B cell (primary cell): ENCODE data around the gene ADAMTS17. TPM values are rescaled to one million over a fixed set of nuclear protein-coding genes. Genes with fewer than 3 reads are reported as not detected.

Source experiments
- ATAC-seq: fragments of 200-7000 bp; cut with Tn5 transposase; one replicate; pipeline ENCODE4 v1.10.0; 2021; ENCODE audit warnings: low read depth, mild to moderate bottlenecking, moderate number of reproducible peaks, moderate library complexity
- CTCF ChIA-PET: fragments of 350-600 bp; sonication (Branson Sonifier 250); formaldehyde crosslinking; loops from one replicate; lab custom pipeline; 2021; ENCODE audit warnings: antibody characterized with exemption, inconsistent platforms; lab: Charles Lee
- POLR2A ChIA-PET: fragments of 350-600 bp; sonication (Branson Sonifier 250); formaldehyde crosslinking; loops from one replicate; lab custom pipeline; 2021; ENCODE audit warnings: antibody characterized with exemption; lab: Charles Lee
- DNase-seq: peaks from one replicate; pipeline ENCODE4 v3.0.0; 2013
- H2AFZ ChIP-seq: 2 replicates; pipeline ENCODE4 v1.6.1; 2012; ENCODE audit warnings: mild to moderate bottlenecking, low read depth, low read length; ENCODE audit not compliant: insufficient read depth, poor library complexity, severe bottlenecking
- H3K27ac ChIP-seq, 2 donors: 1 replicate in 1 of 2; 2 replicates in 1 of 2; pipeline ENCODE4 v1.5.1; 2012 to 2013; ENCODE audit warnings: low read length in 2 of 2, mild to moderate bottlenecking in 2 of 2, moderate library complexity in 1 of 2
- H3K27me3 ChIP-seq, 4 experiments: fragments of 200-600 bp in 1 of 4; sonication (generic) in 1 of 4; replicated peaks in 1 of 4; 1 replicate in 2 of 4; 2 replicates in 2 of 4; pipeline versions ENCODE4 v1.6.1 to v1.7.0; 2013 to 2016; ENCODE audit warnings: low read length in 3 of 4, mild to moderate bottlenecking in 2 of 4, mixed read lengths in 1 of 4, moderate library complexity in 1 of 4; ENCODE audit not compliant: insufficient read depth in 4 of 4, control insufficient read depth in 3 of 4; ENCODE audit errors: control extremely low read depth in 1 of 4
- H3K36me3 ChIP-seq, 2 experiments: replicated peaks in 1 of 2; 1 replicate in 1 of 2; 2 replicates in 1 of 2; pipeline versions ENCODE4 v1.6.1 to v1.7.1; 2013; ENCODE audit warnings: low read length in 1 of 2; ENCODE audit not compliant: insufficient read depth in 2 of 2, control insufficient read depth in 1 of 2; ENCODE audit errors: control extremely low read depth in 1 of 2, extremely low read depth in 1 of 2
- H3K4me1 ChIP-seq, 2 donors: fragments of 200-600 bp in 1 of 2; sonication (generic) in 1 of 2; 1 replicate in 1 of 2; 2 replicates in 1 of 2; pipeline versions ENCODE4 v1.5.1 to v1.6.1; 2013 to 2017; ENCODE audit warnings: low read length in 2 of 2; ENCODE audit not compliant: control insufficient read depth in 2 of 2, insufficient read depth in 2 of 2
- H3K4me2 ChIP-seq: replicated peaks from 2 replicates; pipeline ENCODE3; 2012; ENCODE audit warnings: mild to moderate bottlenecking, low read depth, low read length; ENCODE audit not compliant: poor library complexity, severe bottlenecking
- H3K4me3 ChIP-seq, 5 experiments: fragments of 200-600 bp in 1 of 5; sonication (generic) in 1 of 5; 1 replicate in 3 of 5; 2 replicates in 2 of 5; pipeline versions ENCODE4 v1.5.1 to v1.7.0; 2011 to 2016; ENCODE audit warnings: low read length in 4 of 5, mild to moderate bottlenecking in 4 of 5, low read depth in 2 of 5, control low read depth in 1 of 5, moderate library complexity in 1 of 5; ENCODE audit not compliant: insufficient read depth in 1 of 5; ENCODE audit errors: control extremely low read depth in 1 of 5, extremely low read depth in 1 of 5
- H3K79me2 ChIP-seq: fragments of 200-600 bp; sonication (generic); one replicate; pipeline ENCODE4 v1.6.0; 2016; ENCODE audit warnings: low read length; ENCODE audit not compliant: control insufficient read depth, insufficient read depth
- H3K9ac ChIP-seq: fragments of 200-600 bp; sonication (generic); 2 replicates; pipeline ENCODE4 v1.6.1; 2017; ENCODE audit warnings: mild to moderate bottlenecking, low read length, moderate library complexity
- H3K9me3 ChIP-seq, 3 donors: one replicate each; pipeline versions ENCODE4 v1.6.1 to v1.7.1; 2013; ENCODE audit warnings: low read length in 2 of 3; ENCODE audit not compliant: control insufficient read depth in 2 of 3, insufficient read depth in 1 of 3; ENCODE audit errors: control extremely low read depth in 1 of 3
- H4K20me1 ChIP-seq: 2 replicates; pipeline ENCODE4 v1.6.0; 2012; ENCODE audit warnings: mild to moderate bottlenecking, low read length; ENCODE audit not compliant: insufficient read depth, control insufficient read depth, poor library complexity, severe bottlenecking
- H3K27ac Mint-ChIP-seq: one replicate; pipeline ENCODE4 v1.8.0; 2021; ENCODE audit warnings: mixed read lengths
- H3K27me3 Mint-ChIP-seq: one replicate; pipeline ENCODE4 v1.8.0; 2021; ENCODE audit warnings: mixed read lengths
- H3K4me1 Mint-ChIP-seq: one replicate; pipeline ENCODE4 v1.8.0; 2021; ENCODE audit warnings: mixed read lengths
- H3K4me3 Mint-ChIP-seq: one replicate; pipeline ENCODE4 v1.8.0; 2021; ENCODE audit warnings: mixed read lengths
- H3K9me3 Mint-ChIP-seq: one replicate; pipeline ENCODE4 v1.8.0; 2022; ENCODE audit warnings: mixed read lengths; ENCODE audit not compliant: insufficient read depth
- CTCF ChIP-seq: fragments of 200-600 bp; IDR thresholded peaks from one replicate; pipeline ENCODE4 v1.8.0; 2022; ENCODE audit warnings: antibody characterized with exemption, mild to moderate bottlenecking
- EZH2 ChIP-seq: IDR thresholded peaks from 2 replicates; pipeline ENCODE4 v1.6.1; 2012; ENCODE audit warnings: borderline replicate concordance, low read depth, mild to moderate bottlenecking, moderate library complexity, low read length; ENCODE audit not compliant: insufficient read depth, poor library complexity, severe bottlenecking
- WGBS: methylation state at CpG from one replicate; pipeline ENCODE4 v1.1.5; 2013; ENCODE audit warnings: missing lambda C conversion rate; ENCODE audit not compliant: insufficient coverage; 5-methylcytosine and 5-hydroxymethylcytosine counted together
- intact Hi-C: fragments of 100-400 bp; cut with micrococcal nuclease; formaldehyde crosslinking; loops from one replicate; pipeline ENCODE4 v1.10.0; 2022
- polyA plus RNA-seq: library from polyadenylated mRNA; depleted of rRNA; stranded (reverse); fragments of >200 nt; gene quantifications from 2 replicates; pipeline ENCODE4 v1.2.3, GENCODE V29; 2012
- total RNA-seq, 2 donors: library from RNA; stranded (reverse); fragments of 120-200 nt in 1 of 2; gene quantifications; 1 replicate in 1 of 2; 2 replicates in 1 of 2; pipeline versions ENCODE4 v1.2.3 to v1.2.4, GENCODE V29; 2013 to 2022

Gene ADAMTS17
- total and polyA plus RNA-seq, 2 donors (not counting 1 experiment from before 2014, with no cell fraction given) = 0.10 TPM; not detected in 1

GRCh38 chr15:100284701-100285100 lies 57.1 kb downstream of the ADAMTS17 start:
- Mint-ChIP-seq H3K4me1 (no peaks in the 10 kb centered on the region), H3K4me3 (no peak overlapping the region), H3K27me3 (peaks cover 2% of the 10 kb centered on the region), H3K9me3 (peaks cover 2% of the 10 kb centered on the region), H3K27ac (no peak overlapping the region)
- H2AFZ ChIP-seq = no peak overlapping the region
- intact Hi-C loops = no loop called here
- POLR2A ChIA-PET = no interaction called here
- ATAC-seq (no peak), DNase-seq (no peak)
- H3K4me2 ChIP-seq = no peak overlapping the region
- H3K9me3 ChIP-seq = peaks cover 0 to 8% (median 0%) of the 10 kb centered on the region in 3 donors
- no peaks in the 10 kb centered on the region for H3K79me2 ChIP-seq
- 85% methylated on average over 6 of the region's 6 CpGs for WGBS
- CTCF ChIA-PET = no interaction called here
- H3K27me3 ChIP-seq = no peaks in the 10 kb centered on the region
- H3K9ac ChIP-seq = no peak overlapping the region
- no peaks in the 10 kb centered on the region for H3K4me1 ChIP-seq
- H3K4me3 ChIP-seq = no peak overlapping the region
- no peaks in the 10 kb centered on the region for H4K20me1 ChIP-seq
- no peak overlapping the region for H3K27ac ChIP-seq
- TF ChIP-seq EZH2 (no peak), CTCF (no peak)
- H3K36me3 ChIP-seq = no peaks in the 10 kb centered on the region

- H3K9me3 Mint-ChIP-seq = peaks cover 2% of the 10 kb centered on the region
- WGBS = 55% methylated on average over 3 of the region's 5 CpGs
- Histone ChIP-seq H3K4me2 (no peak overlapping the region), H3K4me1 (no peaks in the 10 kb centered on the region), H3K36me3 (no peaks in the 10 kb centered on the region), H3K27me3 (no peaks in the 10 kb centered on the region), H4K20me1 (no peaks in the 10 kb centered on the region), H3K27ac (no peak overlapping the region), H3K4me3 (no peak overlapping the region), H3K9me3 (peaks cover 0 to 8% (median 0%) of the 10 kb centered on the region in 3 donors), H2AFZ (no peak overlapping the region), H3K9ac (no peak overlapping the region), H3K79me2 (no peaks in the 10 kb centered on the region)
- intact Hi-C loops = no loop called here
- H3K4me1 Mint-ChIP-seq = no peaks in the 10 kb centered on the region
- H3K27me3 Mint-ChIP-seq = peaks cover 6% of the 10 kb centered on the region
- TF ChIP-seq EZH2 (no peak), CTCF (no peak)
- POLR2A ChIA-PET = no interaction called here
- H3K27ac Mint-ChIP-seq = no peak overlapping the region
- ATAC-seq (no peak), DNase-seq (no peak)
- CTCF ChIA-PET = no interaction called here
- H3K4me3 Mint-ChIP-seq = no peak overlapping the region
Measured at GRCh38 chr15:100284191-100284590, 57.6 kb downstream of the ADAMTS17 start.
